AG09309 (cell line): ENCODE data around the gene ZCCHC2.

Experiments used
- DNase-seq: peaks from one replicate; pipeline ENCODE4 v3.0.0-alpha.2; 2010; ENCODE audit warnings: low read depth
- H3K4me3 ChIP-seq: 2 replicates; pipeline ENCODE4 v1.5.1; 2011; ENCODE audit warnings: mild to moderate bottlenecking, low read depth, low read length, moderate library complexity; ENCODE audit not compliant: control insufficient read depth
- TF ChIP-seq, protein P1 (sequence below): IDR thresholded peaks from 2 replicates; pipeline ENCODE4 v1.5.1; 2011; ENCODE audit warnings: mild to moderate bottlenecking, low read depth, low read length, inconsistent platforms; ENCODE audit not compliant: insufficient read depth, control insufficient read depth; ENCODE audit errors: missing control alignments

ZCCHC2 gene

DNA sequence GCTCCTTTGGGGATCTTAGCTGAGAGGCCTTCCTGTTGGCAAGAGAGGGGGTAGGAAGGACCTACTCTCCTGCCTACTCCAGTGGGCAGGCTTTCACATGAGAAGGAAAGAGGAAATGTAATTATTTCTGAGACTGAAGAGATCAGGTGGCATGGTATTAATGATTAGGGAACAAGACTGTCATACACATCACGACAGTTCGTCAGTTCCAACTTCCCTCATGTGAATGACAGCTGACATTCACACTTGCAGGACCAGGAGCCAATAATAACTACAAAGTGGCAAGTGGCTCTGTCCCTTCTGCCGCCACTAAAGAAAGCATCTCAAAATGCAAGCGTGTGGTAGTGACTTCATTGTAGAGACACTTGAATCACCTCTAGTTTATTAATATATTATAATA, 90.0 kb downstream of the ZCCHC2 start:
- H3K4me3 ChIP-seq: no peak overlapping the region
- DNase-seq: no peak
- TF ChIP-seq, protein P1, sequence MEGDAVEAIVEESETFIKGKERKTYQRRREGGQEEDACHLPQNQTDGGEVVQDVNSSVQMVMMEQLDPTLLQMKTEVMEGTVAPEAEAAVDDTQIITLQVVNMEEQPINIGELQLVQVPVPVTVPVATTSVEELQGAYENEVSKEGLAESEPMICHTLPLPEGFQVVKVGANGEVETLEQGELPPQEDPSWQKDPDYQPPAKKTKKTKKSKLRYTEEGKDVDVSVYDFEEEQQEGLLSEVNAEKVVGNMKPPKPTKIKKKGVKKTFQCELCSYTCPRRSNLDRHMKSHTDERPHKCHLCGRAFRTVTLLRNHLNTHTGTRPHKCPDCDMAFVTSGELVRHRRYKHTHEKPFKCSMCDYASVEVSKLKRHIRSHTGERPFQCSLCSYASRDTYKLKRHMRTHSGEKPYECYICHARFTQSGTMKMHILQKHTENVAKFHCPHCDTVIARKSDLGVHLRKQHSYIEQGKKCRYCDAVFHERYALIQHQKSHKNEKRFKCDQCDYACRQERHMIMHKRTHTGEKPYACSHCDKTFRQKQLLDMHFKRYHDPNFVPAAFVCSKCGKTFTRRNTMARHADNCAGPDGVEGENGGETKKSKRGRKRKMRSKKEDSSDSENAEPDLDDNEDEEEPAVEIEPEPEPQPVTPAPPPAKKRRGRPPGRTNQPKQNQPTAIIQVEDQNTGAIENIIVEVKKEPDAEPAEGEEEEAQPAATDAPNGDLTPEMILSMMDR: no peak

- H3K4me3 ChIP-seq: no peak overlapping the region
- TF ChIP-seq, protein P1: no peak
- no peak for DNase-seq
These were observed 91.7 kb downstream of the ZCCHC2 start for GRCh38 chr18:62614494-62614893.

DNA sequence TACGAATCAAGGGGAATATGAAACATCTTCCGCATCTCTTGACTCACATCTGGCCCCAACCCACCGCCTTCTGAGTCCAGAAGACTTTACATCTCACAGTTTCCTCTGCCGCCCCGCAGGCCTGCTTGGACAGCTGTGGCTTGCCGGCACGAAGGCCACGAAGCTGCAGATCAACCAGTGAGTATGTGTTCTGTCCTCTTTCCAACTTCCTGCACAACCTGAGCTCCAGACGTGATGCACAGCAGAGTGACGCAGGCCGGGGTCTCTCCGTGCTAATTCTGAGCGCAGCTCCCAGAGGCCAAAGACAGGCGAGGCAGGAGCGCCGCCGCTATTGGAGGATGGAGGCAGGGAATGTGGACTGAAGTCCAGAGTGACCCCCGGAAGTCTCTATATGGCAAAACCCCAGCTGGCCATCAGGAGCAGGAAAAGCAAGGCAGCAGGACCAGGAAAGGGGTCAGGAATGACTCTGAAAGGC, 93.5 kb downstream of the ZCCHC2 start:
- no peak overlapping the region for H3K4me3 ChIP-seq
- TF ChIP-seq, protein P1: no peak
- DNase-seq: peak; percentile 49

DNA sequence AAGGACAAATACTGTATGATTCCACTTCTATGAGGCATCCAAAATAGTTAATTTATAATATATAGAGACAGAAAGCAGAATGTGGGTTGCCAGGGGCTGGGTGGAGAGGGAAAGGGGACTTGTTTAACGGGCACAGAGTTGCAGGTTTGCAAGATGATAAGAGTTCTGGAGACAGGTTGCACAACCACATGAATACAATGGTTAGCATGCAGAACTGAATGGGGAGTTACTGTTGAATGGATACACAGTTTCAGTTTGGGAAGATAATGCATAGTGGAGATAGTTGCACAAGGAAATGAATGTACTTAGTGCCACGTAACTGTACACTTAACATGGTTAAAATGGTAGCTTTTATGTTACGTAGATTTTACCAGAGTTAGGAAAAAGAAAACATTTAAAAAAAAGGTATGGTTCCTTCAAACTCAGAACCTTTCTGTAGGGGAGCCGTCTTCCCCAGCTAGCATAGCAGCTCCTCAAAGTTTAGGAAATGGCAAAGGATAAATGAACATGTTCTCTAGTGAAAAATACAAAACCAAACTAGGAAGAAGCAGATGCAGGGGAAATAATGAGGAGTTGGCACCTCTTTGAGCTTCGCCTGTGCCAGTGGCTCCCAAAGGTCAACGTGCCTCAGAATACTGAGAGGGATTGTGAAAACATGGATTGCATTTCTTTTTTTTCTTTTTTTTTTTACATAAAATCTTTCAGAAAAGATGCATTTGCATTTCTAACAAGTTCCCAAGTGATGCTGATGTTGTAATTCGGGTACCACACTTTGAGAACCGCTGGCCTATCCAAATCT, 95.2 kb downstream of the ZCCHC2 start:
- TF ChIP-seq, protein P1: no peak
- no peak overlapping the region for H3K4me3 ChIP-seq
- DNase-seq: no peak

DNA sequence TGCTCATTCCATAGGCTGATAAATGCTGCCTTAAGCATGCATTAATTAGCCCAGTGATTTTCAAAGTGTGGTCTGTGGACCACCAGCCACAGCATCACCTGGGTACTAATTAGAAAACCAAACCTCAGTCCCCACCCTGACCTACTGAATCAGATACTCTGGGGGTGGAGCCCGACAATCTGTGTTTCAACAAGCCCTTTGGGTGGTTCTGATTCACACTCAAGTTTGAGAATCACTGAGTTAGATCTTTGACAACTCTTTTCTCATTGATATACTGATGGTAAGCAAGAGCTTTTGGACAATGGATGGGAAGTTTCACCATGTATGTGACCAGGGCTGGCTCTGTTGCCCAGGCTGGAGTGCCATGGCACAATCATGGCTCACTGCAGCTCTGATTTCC, 95.9 kb downstream of the ZCCHC2 start:
- TF ChIP-seq, protein P1: no peak
- H3K4me3 ChIP-seq: no peak overlapping the region
- no peak for DNase-seq

GRCh38 chr18:62621546-62621945, 98.7 kb downstream of the ZCCHC2 start:
- no peak overlapping the region for H3K4me3 ChIP-seq
- DNase-seq: peak; percentile 24
- TF ChIP-seq, protein P1: no peak
